Measurements from ENCODE around the gene ZNF579.

ZNF579 gene

DNA sequence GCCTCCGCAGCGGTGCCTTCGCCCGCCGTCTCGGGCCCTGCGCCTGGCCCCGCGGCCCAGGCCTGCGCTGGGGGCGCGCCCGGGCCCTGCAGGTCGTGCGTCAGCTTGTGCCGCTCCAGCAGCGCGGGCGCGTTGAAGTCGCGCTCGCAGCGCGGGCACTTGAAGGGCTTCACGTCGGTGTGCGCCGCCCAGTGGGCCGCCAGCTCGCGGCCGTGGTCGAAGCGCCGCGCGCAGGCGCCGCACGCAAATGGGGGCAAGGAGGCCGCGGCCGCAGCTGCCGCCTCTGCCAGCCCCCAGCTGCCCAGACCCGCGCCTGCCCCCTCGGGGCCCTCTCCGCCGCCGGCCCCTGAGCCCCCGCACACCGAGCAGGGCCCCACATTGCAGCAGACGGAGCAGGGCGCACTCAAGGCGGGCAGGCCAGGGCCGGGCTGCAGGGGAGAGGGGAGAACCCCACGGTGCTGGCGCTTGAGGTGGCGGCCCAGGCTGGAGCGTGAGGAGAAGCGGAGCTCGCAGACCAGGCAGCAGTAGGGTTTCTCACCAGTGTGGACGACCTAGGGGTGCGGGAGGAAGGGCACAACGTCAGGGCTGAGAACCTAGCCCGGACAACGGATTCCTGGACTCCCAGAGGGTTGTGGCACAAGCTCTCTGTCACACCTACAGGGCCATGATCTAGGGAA lies 12.6 kb upstream of the ZNF579 start:
- no peak for TF ChIP-seq POLR2AphosphoS5 (IDR thresholded peaks at IDR 0.05; ENCODE audit: borderline replicate concordance, low read depth, low read length)
- TF ChIP-seq EZH2 (IDR thresholded peaks at IDR 0.05) = no peak
- TF ChIP-seq FOXP2 (optimal IDR thresholded peaks at IDR 0.05; ENCODE audit: control extremely low read depth, extremely low read length, insufficient read depth) = no peak
- H3K27ac ChIP-seq = no peak overlapping the region
- H3K4me3 ChIP-seq = no peak overlapping the region
- no peak overlapping the region for H3K9ac ChIP-seq (ENCODE audit: insufficient read length)
- DNase-seq (ENCODE audit: low read depth, low spot score) = no peak
- H3K9me3 ChIP-seq (ENCODE audit: low read depth, low read length) = no peaks in the 10 kb centered on the region
- peaks cover 28% of the 10 kb centered on the region for H3K36me3 ChIP-seq (ENCODE audit: insufficient read depth, low read length)

- no peak for TF ChIP-seq FOXP2 (optimal IDR thresholded peaks at IDR 0.05; ENCODE audit: control extremely low read depth, extremely low read length, insufficient read depth)
- no peak for TF ChIP-seq EZH2 (IDR thresholded peaks at IDR 0.05)
- no peak for TF ChIP-seq POLR2AphosphoS5 (IDR thresholded peaks at IDR 0.05; ENCODE audit: borderline replicate concordance, low read depth, low read length)
- DNase-seq (ENCODE audit: low read depth, low spot score) = no peak
- peaks cover 28% of the 10 kb centered on the region for H3K36me3 ChIP-seq (ENCODE audit: insufficient read depth, low read length)
- H3K9ac ChIP-seq (ENCODE audit: insufficient read length) = no peak overlapping the region
- no peak overlapping the region for H3K4me3 ChIP-seq
- H3K27ac ChIP-seq = no peak overlapping the region
- H3K9me3 ChIP-seq (ENCODE audit: low read depth, low read length) = no peaks in the 10 kb centered on the region
Observed at GRCh38 chr19:55592391-55593090, 11.9 kb upstream of the ZNF579 start.

GRCh38 chr19:55591555-55591954 lies 10.9 kb upstream of the ZNF579 start:
- no peak overlapping the region for H3K4me3 ChIP-seq
- no peak overlapping the region for H3K9ac ChIP-seq (ENCODE audit: insufficient read length)
- peaks cover 20% of the 10 kb centered on the region for H3K36me3 ChIP-seq (ENCODE audit: insufficient read depth, low read length)
- DNase-seq (ENCODE audit: low read depth, low spot score) = no peak
- no peaks in the 10 kb centered on the region for H3K9me3 ChIP-seq (ENCODE audit: low read depth, low read length)
- H3K27ac ChIP-seq = no peak overlapping the region
- TF ChIP-seq EZH2 (IDR thresholded peaks at IDR 0.05) = no peak
- TF ChIP-seq FOXP2 (optimal IDR thresholded peaks at IDR 0.05; ENCODE audit: control extremely low read depth, extremely low read length, insufficient read depth) = no peak
- no peak for TF ChIP-seq POLR2AphosphoS5 (IDR thresholded peaks at IDR 0.05; ENCODE audit: borderline replicate concordance, low read depth, low read length)

GRCh38 chr19:55590617-55591016 lies 10.0 kb upstream of the ZNF579 start:
- DNase-seq (ENCODE audit: low read depth, low spot score) = no peak
- Histone ChIP-seq H3K4me3 (no peak overlapping the region), H3K9ac (ENCODE audit: insufficient read length) (no peak overlapping the region), H3K36me3 (ENCODE audit: insufficient read depth, low read length) (peaks cover 11% of the 10 kb centered on the region), H3K9me3 (ENCODE audit: low read depth, low read length) (no peaks in the 10 kb centered on the region), H3K27ac (no peak overlapping the region)
- TF ChIP-seq EZH2 (IDR thresholded peaks at IDR 0.05) (no peak), FOXP2 (optimal IDR thresholded peaks at IDR 0.05; ENCODE audit: control extremely low read depth, extremely low read length, insufficient read depth) (no peak), POLR2AphosphoS5 (IDR thresholded peaks at IDR 0.05; ENCODE audit: borderline replicate concordance, low read depth, low read length) (no peak)

- no peak for TF ChIP-seq FOXP2 (optimal IDR thresholded peaks at IDR 0.05; ENCODE audit: control extremely low read depth, extremely low read length, insufficient read depth)
- no peak for TF ChIP-seq EZH2 (IDR thresholded peaks at IDR 0.05)
- TF ChIP-seq POLR2AphosphoS5 (IDR thresholded peaks at IDR 0.05; ENCODE audit: borderline replicate concordance, low read depth, low read length) = no peak
- Histone ChIP-seq H3K9ac (ENCODE audit: insufficient read length) (no peak overlapping the region), H3K27ac (no peak overlapping the region), H3K9me3 (ENCODE audit: low read depth, low read length) (no peaks in the 10 kb centered on the region), H3K4me3 (no peak overlapping the region), H3K36me3 (ENCODE audit: insufficient read depth, low read length) (peaks cover 6% of the 10 kb centered on the region)
- DNase-seq (ENCODE audit: low read depth, low spot score) = no peak
Observed at GRCh38 chr19:55590109-55590508, 9.5 kb upstream of the ZNF579 start.

DNA sequence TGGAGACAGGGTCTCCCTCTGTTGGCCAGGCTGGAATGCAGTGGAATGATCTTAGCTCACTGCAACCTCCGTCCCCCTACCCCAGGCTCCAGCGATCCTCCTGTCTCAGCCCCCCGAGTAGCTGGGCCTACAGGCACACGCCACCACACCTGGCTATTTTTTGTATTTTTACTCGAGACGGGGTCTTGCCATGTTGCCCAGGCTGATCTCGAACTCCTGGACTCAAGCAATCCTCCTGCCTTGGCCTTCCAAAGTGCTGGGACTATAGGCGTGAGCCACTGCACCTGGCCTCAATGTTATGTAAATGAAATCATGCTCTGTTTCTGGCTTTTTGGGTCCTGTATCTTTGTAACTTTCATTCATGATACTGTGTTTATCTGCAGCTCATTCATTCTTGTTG lies 8.1 kb upstream of the ZNF579 start:
- Histone ChIP-seq H3K4me3 (no peak overlapping the region), H3K9ac (ENCODE audit: insufficient read length) (no peak overlapping the region), H3K9me3 (ENCODE audit: low read depth, low read length) (no peaks in the 10 kb centered on the region), H3K36me3 (ENCODE audit: insufficient read depth, low read length) (no peaks in the 10 kb centered on the region; the same call in 1 of the 2 replicates), H3K27ac (no peak overlapping the region)
- no peak for DNase-seq (ENCODE audit: low read depth, low spot score)
- no peak for TF ChIP-seq POLR2AphosphoS5 (IDR thresholded peaks at IDR 0.05; ENCODE audit: borderline replicate concordance, low read depth, low read length)
- no peak for TF ChIP-seq FOXP2 (optimal IDR thresholded peaks at IDR 0.05; ENCODE audit: control extremely low read depth, extremely low read length, insufficient read depth)
- no peak for TF ChIP-seq EZH2 (IDR thresholded peaks at IDR 0.05)

- peak overlapping the region; percentile 29 for H3K9ac ChIP-seq (ENCODE audit: insufficient read length)
- no peaks in the 10 kb centered on the region for H3K36me3 ChIP-seq (ENCODE audit: insufficient read depth, low read length)
- peak overlapping the region; percentile 96 for H3K27ac ChIP-seq
- H3K4me3 ChIP-seq = peak overlapping the region; percentile 74
- TF ChIP-seq POLR2AphosphoS5 (IDR thresholded peaks at IDR 0.05; ENCODE audit: borderline replicate concordance, low read depth, low read length) = peak; percentile 54
- no peak for TF ChIP-seq EZH2 (IDR thresholded peaks at IDR 0.05)
- H3K9me3 ChIP-seq (ENCODE audit: low read depth, low read length) = no peaks in the 10 kb centered on the region
- peak; percentile 77 for DNase-seq (ENCODE audit: low read depth, low spot score)
Observed at GRCh38 chr19:55586976-55587668, 6.5 kb upstream of the ZNF579 start.

DNA sequence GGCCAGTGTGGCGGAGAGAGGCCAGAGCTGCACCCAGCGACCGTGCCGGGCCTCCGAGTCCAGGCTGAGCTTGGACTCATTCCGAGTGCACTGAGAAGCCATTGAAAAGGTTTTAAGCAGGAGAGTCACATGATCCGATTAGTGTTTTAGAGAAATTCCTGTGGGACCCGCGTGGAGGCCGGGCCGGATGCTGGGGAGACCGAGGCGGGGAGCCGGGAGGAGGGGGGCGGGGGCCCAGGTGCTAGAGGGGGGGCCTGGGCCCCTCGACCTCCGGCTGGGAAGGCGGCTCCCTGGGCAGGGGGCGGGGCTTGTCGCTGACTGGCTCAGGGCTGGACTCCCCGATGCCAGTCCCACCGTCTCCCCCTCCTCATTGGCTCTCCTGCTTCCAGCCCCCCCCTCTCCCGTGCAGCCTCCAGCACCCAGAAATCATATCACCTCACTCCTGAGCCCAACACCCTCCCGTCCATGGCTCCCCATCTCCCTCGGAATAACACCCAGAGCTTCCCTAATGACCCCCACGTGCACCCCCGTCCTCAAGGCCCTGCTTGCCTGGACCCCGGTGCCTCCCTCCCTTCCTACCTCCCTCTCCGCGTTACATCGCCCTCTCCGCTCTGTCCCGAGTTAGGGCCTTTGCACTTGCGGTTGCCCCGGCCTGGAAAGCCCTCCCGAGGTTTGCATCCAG lies 5.2 kb upstream of the ZNF579 start:
- H3K9me3 ChIP-seq (ENCODE audit: low read depth, low read length) = no peaks in the 10 kb centered on the region
- H3K27ac ChIP-seq = peak overlapping the region; percentile 96
- no peaks in the 10 kb centered on the region for H3K36me3 ChIP-seq (ENCODE audit: insufficient read depth, low read length)
- TF ChIP-seq EZH2 (IDR thresholded peaks at IDR 0.05) = no peak
- no peak for TF ChIP-seq FOXP2 (optimal IDR thresholded peaks at IDR 0.05; ENCODE audit: control extremely low read depth, extremely low read length, insufficient read depth)
- TF ChIP-seq POLR2AphosphoS5 (IDR thresholded peaks at IDR 0.05; ENCODE audit: borderline replicate concordance, low read depth, low read length) = peak; percentile 56; the same call in 1 of the 2 replicates
- peak overlapping the region; percentile 71 for H3K9ac ChIP-seq (ENCODE audit: insufficient read length)
- no peak for DNase-seq (ENCODE audit: low read depth, low spot score)
- peak overlapping the region; percentile 66 for H3K4me3 ChIP-seq
